Esophagus muscularis mucosa (tissue), 4 donors: ENCODE results near the gene KCND3.

Experiments used
- EP300 ChIP-seq: sonication (generic); formaldehyde crosslinking; IDR thresholded peaks from one replicate; pipeline ENCODE4 v1.6.1; 2017; ENCODE audit warnings: antibody characterized with exemption
- POLR2AphosphoS5 ChIP-seq, 2 donors: sonication (generic); formaldehyde crosslinking; IDR thresholded peaks; one replicate each; pipeline ENCODE4 v1.6.1; 2017; ENCODE audit warnings: antibody characterized with exemption in 2 of 2
- TF ChIP-seq, protein P1 (sequence below), 3 experiments: fragments of 200-600 bp in 2 of 3; fragments of 450-650 bp in 1 of 3; sonication (generic) in 2 of 3; IDR thresholded peaks; one replicate each; pipeline ENCODE4 v1.5.1; 2017 to 2019; ENCODE audit warnings: antibody characterized with exemption in 3 of 3, mild to moderate bottlenecking in 2 of 3, moderate library complexity in 1 of 3

DNA sequence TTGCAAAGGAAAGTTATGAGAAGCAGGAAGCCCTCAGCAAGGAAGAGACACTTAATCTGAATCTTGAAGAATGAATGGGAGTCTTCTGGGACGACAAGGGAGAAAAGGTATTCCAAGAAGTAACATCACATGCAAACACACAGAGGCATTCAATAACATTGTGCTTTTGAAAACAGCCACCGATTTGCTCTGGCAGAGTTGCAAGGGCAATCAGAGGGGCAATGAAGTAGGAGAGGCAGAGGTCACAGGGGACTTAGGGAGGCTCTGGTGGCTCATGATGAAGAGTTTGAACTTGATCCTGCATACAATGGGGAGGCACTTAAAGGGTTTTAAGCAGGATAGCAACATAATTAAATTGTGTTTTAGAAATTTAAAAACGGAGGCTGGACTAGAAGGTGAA is 126.1 kb downstream of the KCND3 start:
- TF ChIP-seq, protein P1, sequence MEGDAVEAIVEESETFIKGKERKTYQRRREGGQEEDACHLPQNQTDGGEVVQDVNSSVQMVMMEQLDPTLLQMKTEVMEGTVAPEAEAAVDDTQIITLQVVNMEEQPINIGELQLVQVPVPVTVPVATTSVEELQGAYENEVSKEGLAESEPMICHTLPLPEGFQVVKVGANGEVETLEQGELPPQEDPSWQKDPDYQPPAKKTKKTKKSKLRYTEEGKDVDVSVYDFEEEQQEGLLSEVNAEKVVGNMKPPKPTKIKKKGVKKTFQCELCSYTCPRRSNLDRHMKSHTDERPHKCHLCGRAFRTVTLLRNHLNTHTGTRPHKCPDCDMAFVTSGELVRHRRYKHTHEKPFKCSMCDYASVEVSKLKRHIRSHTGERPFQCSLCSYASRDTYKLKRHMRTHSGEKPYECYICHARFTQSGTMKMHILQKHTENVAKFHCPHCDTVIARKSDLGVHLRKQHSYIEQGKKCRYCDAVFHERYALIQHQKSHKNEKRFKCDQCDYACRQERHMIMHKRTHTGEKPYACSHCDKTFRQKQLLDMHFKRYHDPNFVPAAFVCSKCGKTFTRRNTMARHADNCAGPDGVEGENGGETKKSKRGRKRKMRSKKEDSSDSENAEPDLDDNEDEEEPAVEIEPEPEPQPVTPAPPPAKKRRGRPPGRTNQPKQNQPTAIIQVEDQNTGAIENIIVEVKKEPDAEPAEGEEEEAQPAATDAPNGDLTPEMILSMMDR (IDR thresholded peaks at IDR 0.05), result no peak
- TF ChIP-seq POLR2AphosphoS5 (IDR thresholded peaks at IDR 0.05) (no peak), EP300 (no peak)
